ENCODE measurements around the gene SORCS2.

SORCS2 gene

DNA sequence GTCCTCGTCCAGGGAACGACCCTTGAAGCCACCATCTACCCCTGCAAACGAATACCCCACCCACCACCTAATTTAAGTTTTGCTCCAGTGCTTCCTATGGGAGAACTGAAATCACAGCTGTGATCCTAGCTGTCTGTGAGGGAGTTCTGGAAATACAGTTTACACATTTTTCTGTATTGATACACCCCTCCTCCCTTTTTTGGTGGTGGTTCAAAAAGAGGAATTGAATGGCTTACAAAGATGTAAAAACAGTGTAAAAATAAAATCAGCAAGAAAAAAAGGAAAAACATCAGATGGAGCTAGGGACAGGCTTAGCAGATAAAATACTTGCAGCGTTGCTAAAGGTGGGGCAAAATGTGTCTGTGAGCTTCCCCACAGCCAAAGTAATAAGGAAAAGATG lies 86.6 kb downstream of the SORCS2 start:
- H3K36me3 Mint-ChIP-seq: no peaks in the 10 kb centered on the region
- ATAC-seq: no peak
- no peak overlapping the region for H3K4me3 Mint-ChIP-seq
- no peak overlapping the region for H3K27ac Mint-ChIP-seq
- no peaks in the 10 kb centered on the region for H3K4me1 Mint-ChIP-seq
- no peaks in the 10 kb centered on the region for H3K27me3 Mint-ChIP-seq
- peaks cover 9% of the 10 kb centered on the region for H3K9me3 Mint-ChIP-seq

DNA sequence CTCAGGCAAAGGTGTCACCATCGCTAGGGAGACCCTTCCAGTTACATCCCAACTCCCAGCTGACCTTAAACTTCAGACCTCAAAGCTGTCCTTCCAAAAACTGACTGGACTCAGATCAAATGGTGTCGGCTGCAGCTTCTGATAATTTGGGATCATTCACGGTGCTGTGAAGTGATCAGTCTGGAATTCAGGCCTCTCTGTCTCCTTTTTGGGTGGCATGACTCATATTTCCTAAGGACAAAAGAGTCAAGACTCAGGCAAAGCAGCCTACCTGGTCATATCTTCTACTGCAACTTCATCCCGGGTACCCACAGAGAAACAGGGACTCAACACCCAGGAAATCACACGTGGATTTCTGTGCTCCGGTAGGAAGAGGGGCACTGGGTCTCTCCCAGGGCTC lies 87.6 kb downstream of the SORCS2 start:
- ATAC-seq: no peak
- H3K9me3 Mint-ChIP-seq: peaks cover 4% of the 10 kb centered on the region
- no peak overlapping the region for H3K27ac Mint-ChIP-seq
- no peaks in the 10 kb centered on the region for H3K27me3 Mint-ChIP-seq
- H3K4me3 Mint-ChIP-seq: no peak overlapping the region
- H3K36me3 Mint-ChIP-seq: no peaks in the 10 kb centered on the region
- no peaks in the 10 kb centered on the region for H3K4me1 Mint-ChIP-seq

DNA sequence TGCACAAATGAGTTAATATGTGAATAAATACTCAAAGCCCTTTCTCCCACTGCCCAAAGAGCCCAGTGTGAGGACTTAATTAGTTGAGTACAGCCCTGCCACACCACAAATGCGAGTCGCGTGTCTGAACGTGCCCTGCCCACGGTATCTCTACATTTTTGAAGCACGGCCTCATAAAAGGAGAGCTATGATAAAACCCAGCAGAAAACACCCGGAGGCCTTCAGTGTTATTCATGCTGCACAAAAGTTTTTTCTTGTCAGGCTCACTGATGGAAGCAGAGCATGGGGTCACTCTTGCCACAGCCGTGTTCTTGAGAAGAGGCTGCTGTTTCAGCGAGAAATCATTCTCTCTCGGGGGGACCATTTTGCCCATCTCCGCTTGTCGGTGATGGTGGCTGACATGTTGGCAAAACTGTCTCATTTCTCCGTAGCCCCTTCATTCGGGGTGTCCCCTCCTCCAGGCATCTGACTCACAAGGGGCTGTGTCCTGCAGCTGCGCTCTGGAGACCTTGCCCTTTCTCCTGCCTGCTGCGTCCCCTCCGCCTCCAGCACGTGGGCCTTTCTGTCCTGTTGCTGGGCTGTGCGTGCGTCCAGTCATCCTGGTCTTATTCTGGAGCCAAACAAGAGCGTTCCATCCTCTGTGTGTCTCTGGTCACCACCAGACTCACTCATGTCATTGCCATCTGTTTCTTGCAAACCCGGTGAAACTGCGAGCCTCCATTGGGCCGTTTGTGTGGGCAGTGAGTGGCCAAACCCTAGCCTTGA lies 88.8 kb downstream of the SORCS2 start:
- ATAC-seq: no peak
- Mint-ChIP-seq H3K27ac (no peak overlapping the region), H3K36me3 (no peaks in the 10 kb centered on the region), H3K27me3 (peaks cover 5% of the 10 kb centered on the region), H3K9me3 (peaks cover 4% of the 10 kb centered on the region), H3K4me3 (no peak overlapping the region), H3K4me1 (no peaks in the 10 kb centered on the region)

DNA sequence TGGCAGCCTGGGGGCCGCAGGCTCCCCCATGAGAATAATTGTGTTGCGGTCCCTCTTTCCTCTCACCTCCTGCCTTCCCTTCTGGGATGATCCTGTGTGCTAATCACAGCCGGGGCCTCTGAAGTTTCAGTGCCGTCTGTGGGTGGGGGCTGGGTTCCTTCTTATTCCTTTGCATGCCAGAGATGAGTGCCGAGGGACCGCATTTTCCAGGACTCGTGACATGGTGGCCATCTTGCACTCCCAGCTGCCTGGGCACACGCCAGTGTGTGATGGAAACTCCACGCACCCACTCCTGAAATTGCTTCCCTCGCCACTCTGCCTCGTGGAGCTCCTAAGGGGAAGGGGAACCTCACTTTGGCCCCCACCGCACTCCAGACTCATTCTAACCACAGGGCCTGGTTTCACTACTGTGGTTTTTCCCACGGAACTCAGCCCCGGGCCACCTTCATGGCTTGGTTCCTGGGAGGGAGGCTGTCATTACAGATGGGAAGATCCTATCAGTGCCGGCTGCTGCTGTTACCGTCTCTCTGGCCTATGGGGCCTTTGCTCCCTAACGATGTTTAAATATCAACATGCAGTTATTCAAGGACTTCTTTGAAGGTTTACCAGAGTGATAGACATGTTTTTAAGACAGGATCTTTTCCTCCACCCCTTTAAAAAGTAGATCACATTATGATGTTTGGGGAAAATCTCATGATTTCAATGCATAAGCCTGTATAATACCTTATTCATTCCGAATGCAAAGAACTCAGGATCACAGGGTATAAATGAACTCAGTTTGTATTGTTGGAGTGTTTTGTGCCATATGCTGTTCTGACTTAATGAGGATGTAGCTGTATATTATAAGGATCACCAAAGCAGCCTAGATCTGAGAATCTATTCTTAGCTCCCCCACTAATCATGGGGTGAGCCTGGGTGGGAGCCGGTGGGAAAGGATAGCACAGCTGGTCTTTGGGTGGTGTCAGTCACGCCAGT lies 89.6 kb downstream of the SORCS2 start:
- no peak overlapping the region for H3K4me3 Mint-ChIP-seq
- peaks cover 14% of the 10 kb centered on the region for H3K27me3 Mint-ChIP-seq
- no peak overlapping the region for H3K27ac Mint-ChIP-seq
- no peak for ATAC-seq
- H3K9me3 Mint-ChIP-seq: peaks cover 4% of the 10 kb centered on the region
- no peaks in the 10 kb centered on the region for H3K36me3 Mint-ChIP-seq
- H3K4me1 Mint-ChIP-seq: no peaks in the 10 kb centered on the region

DNA sequence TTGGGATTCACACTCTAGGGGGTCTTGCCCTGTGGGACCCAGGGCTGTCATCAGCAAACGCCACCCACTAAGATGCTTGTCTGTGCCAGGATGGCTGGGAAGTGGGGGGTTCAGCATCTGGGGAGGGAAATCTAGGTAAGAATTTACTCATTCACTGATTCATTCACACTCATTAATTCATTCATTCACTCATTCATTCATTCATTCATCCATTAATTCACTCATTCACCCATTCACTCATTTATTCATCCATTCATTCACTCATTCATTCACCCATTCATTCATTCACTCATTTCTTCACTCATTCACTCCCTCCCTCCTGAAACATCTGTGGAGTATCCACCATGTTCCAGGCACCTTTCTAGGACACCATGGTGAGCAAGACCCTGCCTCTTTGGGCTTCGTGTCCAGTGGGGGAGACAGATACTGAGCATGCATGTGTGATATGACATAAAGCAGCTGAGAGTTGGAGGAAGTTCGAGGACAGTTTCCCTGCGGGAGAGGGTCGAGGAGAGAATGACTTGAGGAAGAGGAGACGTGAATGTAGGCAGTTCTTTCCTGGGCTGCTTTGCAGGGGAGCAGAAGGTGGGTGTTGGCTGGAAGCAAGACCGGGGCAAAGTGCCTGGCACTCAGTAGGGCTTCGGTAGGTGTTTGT lies 90.6 kb downstream of the SORCS2 start:
- peaks cover 22% of the 10 kb centered on the region for H3K27me3 Mint-ChIP-seq
- ATAC-seq: no peak
- no peaks in the 10 kb centered on the region for H3K4me1 Mint-ChIP-seq
- H3K4me3 Mint-ChIP-seq: no peak overlapping the region
- H3K36me3 Mint-ChIP-seq: no peaks in the 10 kb centered on the region
- peaks cover 4% of the 10 kb centered on the region for H3K9me3 Mint-ChIP-seq
- H3K27ac Mint-ChIP-seq: no peak overlapping the region

DNA sequence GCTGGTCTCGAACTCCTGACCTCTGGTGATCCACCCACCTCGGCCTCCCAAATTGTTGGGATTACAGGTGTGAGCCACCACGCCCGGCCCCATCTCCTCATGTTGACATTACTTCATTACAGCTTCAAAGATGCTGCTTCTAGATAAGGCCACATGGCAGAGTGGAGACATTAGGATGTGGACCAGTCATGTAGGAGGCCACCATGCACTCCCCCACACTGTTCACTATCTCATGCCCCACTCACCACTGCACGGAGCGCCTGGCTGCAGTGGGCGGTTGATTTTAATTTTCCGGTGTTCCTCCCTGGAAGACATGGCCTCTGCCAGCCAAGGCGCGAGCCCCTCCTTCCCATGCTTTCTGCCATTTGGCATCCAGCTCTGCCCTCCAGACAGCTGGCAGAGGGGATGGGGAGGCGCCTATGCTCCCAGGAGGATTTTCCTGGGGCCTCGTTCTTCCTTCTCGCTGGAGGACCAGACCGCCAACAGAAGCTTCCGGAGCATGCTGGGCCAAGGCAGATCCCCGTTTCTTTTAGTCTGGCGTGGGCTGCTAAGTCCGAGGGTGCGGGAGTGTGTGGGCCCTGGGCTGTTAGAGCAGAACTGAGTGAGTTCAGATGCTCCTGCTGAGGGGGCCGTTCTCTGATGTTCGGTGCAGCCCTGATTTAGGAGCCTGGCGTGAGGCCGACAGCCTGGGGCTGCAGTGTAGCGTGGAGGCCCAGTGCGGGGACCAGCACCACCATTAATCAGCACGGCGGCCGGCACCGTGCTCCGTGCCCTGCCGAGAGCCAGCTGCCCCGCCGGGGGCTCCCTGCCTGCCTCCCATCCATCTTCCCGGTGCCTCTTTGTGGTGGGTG lies 93.1 kb downstream of the SORCS2 start:
- Mint-ChIP-seq H3K9me3 (peaks cover 4% of the 10 kb centered on the region), H3K4me1 (no peaks in the 10 kb centered on the region), H3K36me3 (no peaks in the 10 kb centered on the region), H3K27me3 (peaks cover 22% of the 10 kb centered on the region), H3K27ac (no peak overlapping the region), H3K4me3 (no peak overlapping the region)
- no peak for ATAC-seq

DNA sequence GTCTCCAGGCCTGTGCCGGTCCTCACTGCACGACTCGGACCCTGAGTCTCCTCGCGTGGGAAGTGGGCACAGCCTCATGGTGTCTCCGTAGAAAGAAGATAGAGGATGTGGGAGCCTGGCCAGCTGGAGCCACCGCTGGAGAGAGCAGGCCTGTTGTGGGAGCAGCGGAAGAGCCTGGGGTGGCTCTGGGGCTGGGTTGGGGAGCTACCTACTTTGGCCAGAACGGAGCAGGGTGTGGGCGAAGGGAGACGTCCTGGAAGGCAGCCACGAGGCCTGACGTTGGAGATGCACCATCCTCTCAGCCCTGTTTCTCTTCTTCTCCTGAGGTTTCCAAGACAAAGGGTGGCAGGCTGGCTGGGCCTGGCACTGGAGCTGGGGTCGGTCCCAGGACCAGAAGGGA lies 93.8 kb downstream of the SORCS2 start:
- ATAC-seq: no peak
- peaks cover 4% of the 10 kb centered on the region for H3K9me3 Mint-ChIP-seq
- H3K27me3 Mint-ChIP-seq: peaks cover 22% of the 10 kb centered on the region
- no peaks in the 10 kb centered on the region for H3K36me3 Mint-ChIP-seq
- no peak overlapping the region for H3K4me3 Mint-ChIP-seq
- no peak overlapping the region for H3K27ac Mint-ChIP-seq
- H3K4me1 Mint-ChIP-seq: no peaks in the 10 kb centered on the region

DNA sequence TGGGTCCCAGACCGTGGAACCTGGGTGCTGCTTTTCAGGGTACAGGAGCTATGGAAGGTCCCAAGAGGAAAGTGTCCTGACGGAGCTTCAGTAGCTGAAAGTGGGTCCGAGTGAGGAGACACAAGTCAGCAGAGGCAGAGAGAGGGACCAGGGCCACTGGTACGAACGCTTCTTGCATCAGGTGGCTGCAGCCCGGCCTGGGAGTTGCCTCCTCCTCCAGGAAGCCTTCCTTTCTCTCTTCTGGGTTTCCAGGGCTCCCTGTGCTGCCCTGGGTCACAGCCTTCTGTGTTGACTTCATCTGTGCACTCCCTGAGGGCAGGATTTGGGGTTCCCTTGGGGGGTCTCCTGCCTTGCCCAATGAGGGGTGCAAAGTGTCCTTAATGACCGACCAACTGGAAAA lies 94.5 kb downstream of the SORCS2 start:
- no peak overlapping the region for H3K27ac Mint-ChIP-seq
- H3K27me3 Mint-ChIP-seq: peaks cover 22% of the 10 kb centered on the region
- H3K4me3 Mint-ChIP-seq: no peak overlapping the region
- no peak for ATAC-seq
- H3K4me1 Mint-ChIP-seq: no peaks in the 10 kb centered on the region
- no peaks in the 10 kb centered on the region for H3K36me3 Mint-ChIP-seq
- peaks cover 4% of the 10 kb centered on the region for H3K9me3 Mint-ChIP-seq

DNA sequence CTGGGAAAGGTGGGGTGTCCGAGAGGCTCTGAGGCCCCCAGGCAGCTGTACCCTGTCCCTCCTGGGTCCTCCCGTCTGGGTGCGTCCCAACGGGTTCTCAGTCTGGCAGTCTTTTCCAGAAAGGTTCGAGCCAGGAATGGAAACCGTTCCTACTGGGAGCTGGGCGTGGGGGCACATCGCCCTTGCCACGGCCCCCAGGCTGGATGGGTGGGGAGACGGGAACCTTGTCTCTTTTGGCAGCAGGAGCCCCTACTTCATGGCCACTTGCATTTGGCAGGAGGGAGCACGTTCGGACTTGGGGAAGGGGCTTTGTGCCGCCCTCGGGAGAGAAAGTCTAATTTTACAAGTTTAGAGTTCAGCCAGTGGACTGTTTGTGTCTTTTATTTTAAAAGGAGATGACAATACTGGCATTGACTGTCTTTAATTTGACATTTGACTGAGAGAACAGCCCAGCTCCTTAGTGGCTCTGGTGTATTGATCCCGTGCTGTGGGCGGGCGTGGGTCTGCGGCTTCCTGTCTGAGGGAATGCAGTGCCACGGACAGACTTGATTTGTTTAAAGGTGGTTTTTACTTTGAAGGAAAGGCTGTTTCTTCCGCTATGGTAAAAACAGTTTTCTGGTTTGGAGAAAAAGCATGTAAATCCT lies 95.1 kb downstream of the SORCS2 start:
- no peak for ATAC-seq
- Mint-ChIP-seq H3K4me3 (no peak overlapping the region), H3K9me3 (peaks cover 4% of the 10 kb centered on the region), H3K36me3 (no peaks in the 10 kb centered on the region), H3K27ac (no peak overlapping the region), H3K4me1 (no peaks in the 10 kb centered on the region), H3K27me3 (peaks cover 22% of the 10 kb centered on the region)

DNA sequence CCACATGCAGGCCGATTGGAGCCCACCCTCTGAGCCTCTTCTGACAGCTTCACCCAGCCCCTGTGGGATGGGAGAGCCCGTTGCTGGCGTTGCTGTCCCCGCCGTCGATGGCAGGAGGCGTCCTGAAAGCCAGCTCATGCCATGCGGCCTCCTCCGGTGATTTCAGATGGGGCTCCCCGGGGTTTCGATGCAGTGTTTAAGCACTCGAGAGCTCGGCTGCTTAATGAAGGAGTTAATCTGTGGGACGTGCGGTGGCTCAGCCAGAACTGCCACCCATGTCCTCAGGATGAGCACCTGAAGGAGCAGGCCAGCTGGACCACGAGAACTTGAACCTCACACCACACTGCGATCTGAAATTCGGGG lies 95.6 kb downstream of the SORCS2 start:
- Mint-ChIP-seq H3K9me3 (peaks cover 2% of the 10 kb centered on the region), H3K4me3 (no peak overlapping the region), H3K4me1 (no peaks in the 10 kb centered on the region), H3K27me3 (peaks cover 22% of the 10 kb centered on the region), H3K27ac (no peak overlapping the region), H3K36me3 (no peaks in the 10 kb centered on the region)
- ATAC-seq: no peak

DNA sequence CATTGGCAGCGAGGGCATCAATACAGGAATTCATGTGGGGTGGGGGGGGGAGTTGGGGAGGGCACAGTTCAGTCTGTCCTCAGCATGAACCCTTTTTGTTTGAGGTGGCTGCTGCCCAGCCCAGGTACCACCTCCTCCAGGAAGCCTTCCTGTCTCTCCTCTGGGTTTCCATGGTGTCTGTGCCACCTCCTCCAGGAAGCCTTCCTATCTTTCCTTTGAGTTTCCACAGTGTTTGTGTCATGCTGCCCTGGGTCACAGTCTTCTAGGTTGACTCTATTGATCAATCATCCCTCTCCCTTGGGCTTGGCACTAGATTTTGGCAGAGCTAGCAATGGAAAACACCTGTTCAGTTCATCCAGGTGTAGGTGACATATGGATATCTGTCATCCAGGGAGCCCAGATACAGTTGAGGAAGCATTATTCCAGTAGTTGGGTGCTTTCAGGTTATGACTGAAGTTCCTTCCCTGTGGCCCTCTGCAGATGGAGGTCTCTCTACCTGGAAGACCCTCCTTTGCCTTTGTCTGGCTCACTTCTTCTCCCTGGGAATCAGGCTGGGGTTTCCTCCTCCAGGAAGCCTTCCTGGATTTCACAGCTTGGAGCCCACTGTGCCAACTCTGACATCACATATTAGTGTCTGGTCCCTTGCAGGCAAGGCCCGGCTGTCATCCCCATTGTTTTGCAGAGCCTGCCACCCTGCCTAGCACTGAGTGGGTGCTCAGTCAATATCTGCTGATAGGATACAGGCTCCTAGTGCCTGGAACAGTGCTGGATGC lies 96.6 kb downstream of the SORCS2 start:
- H3K9me3 Mint-ChIP-seq: no peaks in the 10 kb centered on the region
- no peaks in the 10 kb centered on the region for H3K36me3 Mint-ChIP-seq
- H3K4me3 Mint-ChIP-seq: no peak overlapping the region
- H3K4me1 Mint-ChIP-seq: no peaks in the 10 kb centered on the region
- H3K27ac Mint-ChIP-seq: no peak overlapping the region
- no peak for ATAC-seq
- H3K27me3 Mint-ChIP-seq: peaks cover 22% of the 10 kb centered on the region

DNA sequence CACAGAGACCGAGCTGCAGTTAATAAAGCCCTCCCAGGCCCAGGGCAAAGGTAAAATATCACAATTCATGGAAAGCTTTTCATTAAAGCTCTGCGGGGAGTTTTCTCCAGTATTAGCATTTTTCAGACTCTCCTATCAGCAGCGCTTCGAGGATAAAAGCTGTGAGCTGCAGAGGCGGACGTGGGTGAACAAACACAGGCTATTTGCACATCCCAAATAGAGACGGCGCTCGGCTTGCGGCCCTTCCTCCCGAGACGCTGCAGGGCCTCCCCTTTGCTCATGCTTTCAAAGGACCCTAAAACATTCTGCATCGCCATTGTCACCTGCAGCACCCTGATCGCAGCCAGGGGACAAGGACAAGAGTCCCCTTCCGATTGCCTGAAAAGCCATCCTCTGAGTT lies 97.3 kb downstream of the SORCS2 start:
- ATAC-seq: no peak
- Mint-ChIP-seq H3K27ac (no peak overlapping the region), H3K9me3 (no peaks in the 10 kb centered on the region), H3K27me3 (peaks cover 22% of the 10 kb centered on the region), H3K4me1 (no peaks in the 10 kb centered on the region), H3K36me3 (no peaks in the 10 kb centered on the region), H3K4me3 (no peak overlapping the region)

DNA sequence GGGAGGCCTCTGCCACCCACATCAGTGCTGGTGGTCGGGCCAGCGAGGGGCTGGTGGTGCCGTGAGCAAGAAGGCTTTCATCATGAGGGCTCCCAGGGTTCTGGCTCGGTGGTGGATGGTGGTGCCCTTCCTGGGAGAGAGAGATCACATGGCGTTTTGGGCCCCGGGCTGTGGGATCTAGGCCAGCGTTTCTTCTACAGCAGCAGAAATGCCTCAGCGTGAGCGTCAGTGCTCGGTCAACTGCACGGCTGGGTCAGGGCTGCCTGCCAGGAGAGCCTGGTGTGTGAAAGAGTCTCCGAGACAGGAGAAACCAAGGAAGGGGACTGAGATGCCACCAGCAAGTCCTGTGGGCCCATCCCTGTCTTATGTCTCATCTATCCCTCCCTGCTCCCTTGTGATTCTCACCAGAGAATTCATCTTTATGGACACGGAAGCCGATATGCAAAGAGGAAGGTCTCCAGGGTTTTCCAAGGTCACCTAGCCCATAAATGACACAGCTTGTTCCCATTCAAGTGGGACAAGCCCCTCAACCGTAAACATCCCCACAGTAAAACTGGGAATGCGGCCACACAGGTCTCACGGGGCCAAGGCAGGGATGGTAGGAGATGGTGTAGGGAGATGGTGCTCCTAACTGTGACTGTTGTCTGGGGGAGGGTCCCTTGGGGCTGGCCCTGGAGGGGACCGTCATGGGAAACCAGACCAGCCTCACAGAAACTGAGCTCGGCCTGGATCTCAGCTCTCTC lies 99.2 kb downstream of the SORCS2 start:
- H3K9me3 Mint-ChIP-seq: no peaks in the 10 kb centered on the region
- H3K4me1 Mint-ChIP-seq: no peaks in the 10 kb centered on the region
- no peaks in the 10 kb centered on the region for H3K36me3 Mint-ChIP-seq
- H3K4me3 Mint-ChIP-seq: no peak overlapping the region
- H3K27me3 Mint-ChIP-seq: peaks cover 12% of the 10 kb centered on the region
- H3K27ac Mint-ChIP-seq: no peak overlapping the region
- ATAC-seq: no peak
